Activated CD8-positive, alpha-beta memory T cell treated with anti-CD3 and anti-CD28 coated beads, Interleukin-2, amount 10 ng/mL, durations not matched to agents 7 days and 5 days (primary cell): ENCODE results near the gene GALNT12. TPM values are rescaled to one million over a fixed set of nuclear protein-coding genes. Genes with fewer than 3 reads are reported as not detected.

Experiments used
- ATAC-seq: fragments of 150-1000 bp; cut with Tn5 transposase; one replicate; pipeline ENCODE4 v1.10.0; 2021; ENCODE audit warnings: moderate library complexity
- CTCF ChIA-PET: fragments of 350-600 bp; sonication (Branson Sonifier 250); formaldehyde crosslinking; loops from one replicate; lab custom pipeline; 2021; ENCODE audit warnings: antibody characterized with exemption; lab: Charles Lee
- DNase-seq: peaks from one replicate; pipeline ENCODE4 v3.0.0-alpha.2; 2020
- H3K27ac Mint-ChIP-seq: one replicate; pipeline ENCODE4 v1.8.0; 2021; ENCODE audit warnings: mild to moderate bottlenecking, mixed read lengths
- H3K27me3 Mint-ChIP-seq: one replicate; pipeline ENCODE4 v1.8.0; 2021; ENCODE audit warnings: mixed read lengths
- H3K36me3 Mint-ChIP-seq: one replicate; pipeline ENCODE4 v1.8.0; 2021; ENCODE audit warnings: mild to moderate bottlenecking, mixed read lengths
- H3K4me1 Mint-ChIP-seq: one replicate; pipeline ENCODE4 v1.8.0; 2021; ENCODE audit warnings: mixed read lengths
- H3K4me3 Mint-ChIP-seq: one replicate; pipeline ENCODE4 v1.8.0; 2021; ENCODE audit warnings: mild to moderate bottlenecking, moderate library complexity, mixed read lengths
- H3K9me3 Mint-ChIP-seq: one replicate; pipeline ENCODE4 v1.8.0; 2022; ENCODE audit warnings: low read depth, mixed read lengths
- total RNA-seq, 2 experiments: library from RNA; stranded (reverse); gene quantifications; one replicate each; pipeline ENCODE4 v1.2.3, GENCODE V29; 2021

Gene GALNT12
- total RNA-seq, 2 experiments from 2014 or later: 3.5 to 9.9 TPM

DNA sequence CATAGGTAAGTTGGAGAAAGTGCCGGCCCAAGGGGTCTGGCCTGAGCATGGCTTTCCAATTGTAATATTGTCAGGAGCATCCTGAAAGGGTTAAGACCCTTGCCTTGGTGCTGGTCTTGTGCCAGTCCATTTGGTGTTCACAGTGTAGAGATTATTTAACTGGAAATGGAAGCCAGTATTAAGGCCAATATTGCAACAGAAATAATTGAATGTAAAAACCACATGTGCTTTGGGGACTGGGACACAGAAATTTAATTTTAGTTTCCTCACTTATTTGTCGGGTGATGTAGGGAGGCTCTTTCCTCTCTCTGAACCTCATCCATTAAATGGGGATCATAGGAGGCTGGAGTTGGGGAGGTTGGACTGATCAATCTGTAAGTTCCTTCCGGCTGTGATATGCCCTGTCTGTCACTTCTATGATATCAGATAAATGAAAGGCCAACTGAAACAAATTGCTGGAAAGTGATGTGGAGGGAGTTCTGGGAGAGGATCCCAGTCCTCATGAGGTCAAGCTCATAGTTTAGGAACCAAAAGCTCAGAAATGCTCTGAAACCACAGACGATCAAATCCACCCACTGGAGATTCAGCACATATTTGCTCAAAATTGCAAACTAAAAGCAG lies 81.4 kb downstream of the GALNT12 start:
- Mint-ChIP-seq H3K9me3 (no peaks in the 10 kb centered on the region), H3K27me3 (peaks cover 40% of the 10 kb centered on the region), H3K4me3 (no peak overlapping the region), H3K36me3 (no peaks in the 10 kb centered on the region), H3K4me1 (no peaks in the 10 kb centered on the region), H3K27ac (no peak overlapping the region)
- DNase-seq: no peak
- ATAC-seq: no peak
- CTCF ChIA-PET: no interaction called here

DNA sequence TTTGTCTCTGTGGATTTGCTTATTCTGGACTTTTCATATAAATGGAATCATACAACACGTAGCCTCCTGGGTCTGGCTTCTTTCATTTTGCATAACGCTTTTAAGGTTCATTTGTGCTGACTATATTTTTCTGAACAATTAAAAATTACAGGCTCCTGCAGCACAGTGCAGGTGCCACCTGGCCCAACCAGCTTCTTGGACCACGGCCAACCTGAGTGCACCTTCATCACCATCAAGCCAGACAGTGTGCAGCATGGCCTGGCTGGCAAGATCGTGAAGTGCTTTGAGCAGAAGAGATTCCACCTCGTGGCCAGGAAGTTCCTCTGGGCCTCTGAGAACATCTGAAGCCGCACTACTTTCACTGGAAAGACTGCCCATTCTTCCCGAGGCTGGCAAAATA lies 82.8 kb downstream of the GALNT12 start:
- H3K4me3 Mint-ChIP-seq: no peak overlapping the region
- no peak for ATAC-seq
- no peaks in the 10 kb centered on the region for H3K4me1 Mint-ChIP-seq
- H3K27ac Mint-ChIP-seq: no peak overlapping the region
- H3K36me3 Mint-ChIP-seq: no peaks in the 10 kb centered on the region
- CTCF ChIA-PET: no interaction called here
- no peak for DNase-seq
- H3K27me3 Mint-ChIP-seq: peaks cover 39% of the 10 kb centered on the region
- no peaks in the 10 kb centered on the region for H3K9me3 Mint-ChIP-seq

DNA sequence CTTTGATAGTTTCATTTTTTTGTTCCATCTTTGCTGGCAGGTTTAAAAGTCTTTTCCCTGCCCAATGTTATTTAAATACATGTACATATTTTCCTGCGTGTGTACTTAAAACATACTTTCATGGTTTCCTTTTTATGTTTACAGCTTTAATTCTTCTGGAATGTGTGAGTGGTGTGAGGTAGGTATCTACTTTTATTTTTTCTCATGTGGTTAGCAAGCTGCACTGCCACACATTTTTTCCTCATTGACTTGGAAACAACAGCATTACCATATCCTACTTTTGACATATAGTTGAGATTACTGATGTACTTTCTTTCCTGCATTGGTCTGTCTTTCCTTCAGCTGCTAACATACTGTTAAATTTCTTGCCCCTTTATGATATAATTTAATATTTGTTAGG lies 84.8 kb downstream of the GALNT12 start:
- Mint-ChIP-seq H3K27me3 (peaks cover 47% of the 10 kb centered on the region), H3K9me3 (peaks cover 2% of the 10 kb centered on the region), H3K27ac (no peak overlapping the region), H3K4me3 (no peak overlapping the region), H3K36me3 (no peaks in the 10 kb centered on the region), H3K4me1 (no peaks in the 10 kb centered on the region)
- ATAC-seq (no peak), DNase-seq (no peak)
- CTCF ChIA-PET: no interaction called here

DNA sequence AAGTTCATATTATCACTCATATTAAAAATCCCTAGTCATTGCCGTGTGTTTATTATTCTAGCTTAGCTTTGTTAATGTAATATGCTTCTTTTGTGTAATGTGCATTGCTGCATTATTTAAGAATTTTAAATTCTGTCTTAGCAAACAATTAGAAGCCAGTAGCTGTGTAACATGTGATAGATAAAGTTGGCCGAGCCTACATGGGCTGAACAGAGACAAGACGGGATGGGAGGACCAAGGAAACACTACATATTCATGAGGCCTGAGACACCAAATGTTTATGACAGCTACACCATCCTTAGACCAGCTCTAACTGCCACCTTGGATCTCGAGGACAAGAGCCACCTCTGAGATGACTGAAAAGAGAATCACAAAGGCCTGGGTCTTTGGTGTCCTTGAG lies 85.2 kb downstream of the GALNT12 start:
- CTCF ChIA-PET: no interaction called here
- Mint-ChIP-seq H3K9me3 (peaks cover 3% of the 10 kb centered on the region), H3K4me3 (no peak overlapping the region)

DNA sequence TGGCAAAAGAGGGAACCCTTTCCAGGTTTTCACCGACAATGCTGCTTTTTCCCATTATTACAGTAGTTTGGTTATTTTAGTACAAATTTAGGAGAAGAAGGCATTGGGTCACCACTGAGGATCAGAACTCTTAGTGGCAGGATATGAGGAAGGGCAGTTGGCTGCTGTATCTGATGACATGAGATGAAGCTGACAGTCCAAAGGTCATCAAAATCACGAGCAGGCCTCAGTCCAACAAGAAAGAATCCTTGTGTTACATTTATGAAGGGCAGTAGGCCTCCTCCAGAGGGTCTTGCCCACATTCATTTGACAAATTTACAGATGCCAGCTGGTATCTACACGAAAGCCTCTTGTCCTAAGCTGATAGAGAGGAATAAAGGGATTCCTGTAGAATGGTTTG lies 86.7 kb downstream of the GALNT12 start:
- CTCF ChIA-PET: interaction anchor here (0.9 kb wide), 1 partner anchor 26 kb away, joined by 3 read pairs; no protein-coding TSS in a partner anchor

More for the DNA sequence above, 85.2 kb downstream of the GALNT12 start:
- Mint-ChIP-seq H3K27ac (no peak overlapping the region), H3K36me3 (no peaks in the 10 kb centered on the region), H3K27me3 (peaks cover 48% of the 10 kb centered on the region), H3K4me1 (no peaks in the 10 kb centered on the region)
- DNase-seq (no peak), ATAC-seq (no peak)

DNA sequence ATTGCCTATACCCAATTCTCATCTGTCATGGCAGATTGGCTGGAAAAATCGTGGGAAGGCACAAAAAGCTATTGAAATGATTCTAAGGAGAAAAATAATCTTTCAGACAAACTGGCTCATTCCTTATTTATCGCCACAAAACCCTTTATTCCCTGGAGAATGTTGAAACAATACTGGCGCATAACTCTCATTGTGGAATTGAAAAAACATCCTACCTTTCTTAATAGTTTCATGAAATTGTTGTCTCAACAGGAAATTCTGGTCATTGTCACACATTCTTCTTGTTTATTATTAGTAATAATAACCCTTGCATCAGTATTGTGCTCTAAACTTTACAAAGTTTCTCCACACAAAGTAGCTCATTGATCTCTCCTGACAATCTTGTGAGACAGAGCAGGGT lies 87.3 kb downstream of the GALNT12 start:
- Mint-ChIP-seq H3K4me3 (no peak overlapping the region), H3K27ac (no peak overlapping the region), H3K4me1 (peaks cover 4% of the 10 kb centered on the region), H3K36me3 (no peaks in the 10 kb centered on the region), H3K9me3 (peaks cover 3% of the 10 kb centered on the region), H3K27me3 (peaks cover 55% of the 10 kb centered on the region)
- CTCF ChIA-PET: interaction anchor here (0.9 kb wide), 1 partner anchor 25 kb away, joined by 3 read pairs; no protein-coding TSS in a partner anchor
- DNase-seq (no peak), ATAC-seq (no peak)

More for the DNA sequence above, 86.7 kb downstream of the GALNT12 start:
- Mint-ChIP-seq H3K27ac (no peak overlapping the region), H3K4me3 (no peak overlapping the region), H3K9me3 (peaks cover 3% of the 10 kb centered on the region), H3K36me3 (no peaks in the 10 kb centered on the region), H3K27me3 (peaks cover 52% of the 10 kb centered on the region), H3K4me1 (no peaks in the 10 kb centered on the region)
- ATAC-seq: no peak
- DNase-seq: no peak

DNA sequence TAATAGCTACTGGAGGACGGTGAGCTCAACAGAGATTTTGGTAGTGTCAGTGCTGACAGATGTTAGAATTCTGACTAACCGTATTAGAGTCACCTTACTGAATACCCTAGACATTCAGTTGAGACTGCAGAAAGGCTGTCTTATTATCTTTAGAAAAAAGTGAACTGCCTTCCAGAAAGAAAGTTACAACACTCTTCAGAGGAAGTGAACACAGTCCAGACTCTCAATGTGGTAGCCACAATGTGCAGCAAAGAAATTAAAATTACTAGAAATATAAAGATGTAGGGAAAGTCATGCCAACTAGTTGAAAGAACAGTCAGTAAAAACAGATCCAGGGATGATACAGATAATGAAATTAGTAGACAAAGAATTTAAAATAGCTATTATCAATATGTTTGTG lies 89.2 kb downstream of the GALNT12 start:
- Mint-ChIP-seq H3K27me3 (peaks cover 55% of the 10 kb centered on the region), H3K27ac (no peak overlapping the region), H3K4me1 (peaks cover 4% of the 10 kb centered on the region), H3K4me3 (no peak overlapping the region), H3K9me3 (peaks cover 3% of the 10 kb centered on the region), H3K36me3 (no peaks in the 10 kb centered on the region)
- ATAC-seq (no peak), DNase-seq (no peak)
- CTCF ChIA-PET: no interaction called here

DNA sequence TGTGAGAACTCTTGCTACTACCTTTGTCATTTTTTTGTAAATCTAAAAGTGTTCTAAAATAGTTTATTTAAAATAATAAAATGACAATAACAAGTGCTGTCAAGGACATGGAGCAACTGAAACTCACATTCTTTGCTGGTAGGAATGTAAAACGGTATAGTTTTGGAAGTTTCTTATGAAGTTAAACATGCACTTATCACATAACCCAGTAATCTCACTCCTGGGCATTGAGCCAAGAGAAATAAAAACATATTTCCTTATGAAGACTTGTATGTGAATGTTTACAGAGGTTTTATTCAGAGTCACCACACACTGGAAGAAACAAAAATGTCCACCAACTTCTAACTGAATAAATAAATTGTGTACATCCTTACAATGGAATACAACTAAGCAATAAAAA lies 90.3 kb downstream of the GALNT12 start:
- peaks cover 3% of the 10 kb centered on the region for H3K9me3 Mint-ChIP-seq
- peaks cover 52% of the 10 kb centered on the region for H3K27me3 Mint-ChIP-seq
- no peak overlapping the region for H3K4me3 Mint-ChIP-seq
- ATAC-seq (no peak), DNase-seq (no peak)
- no peak overlapping the region for H3K27ac Mint-ChIP-seq
- H3K36me3 Mint-ChIP-seq: no peaks in the 10 kb centered on the region
- peaks cover 4% of the 10 kb centered on the region for H3K4me1 Mint-ChIP-seq
- CTCF ChIA-PET: no interaction called here

DNA sequence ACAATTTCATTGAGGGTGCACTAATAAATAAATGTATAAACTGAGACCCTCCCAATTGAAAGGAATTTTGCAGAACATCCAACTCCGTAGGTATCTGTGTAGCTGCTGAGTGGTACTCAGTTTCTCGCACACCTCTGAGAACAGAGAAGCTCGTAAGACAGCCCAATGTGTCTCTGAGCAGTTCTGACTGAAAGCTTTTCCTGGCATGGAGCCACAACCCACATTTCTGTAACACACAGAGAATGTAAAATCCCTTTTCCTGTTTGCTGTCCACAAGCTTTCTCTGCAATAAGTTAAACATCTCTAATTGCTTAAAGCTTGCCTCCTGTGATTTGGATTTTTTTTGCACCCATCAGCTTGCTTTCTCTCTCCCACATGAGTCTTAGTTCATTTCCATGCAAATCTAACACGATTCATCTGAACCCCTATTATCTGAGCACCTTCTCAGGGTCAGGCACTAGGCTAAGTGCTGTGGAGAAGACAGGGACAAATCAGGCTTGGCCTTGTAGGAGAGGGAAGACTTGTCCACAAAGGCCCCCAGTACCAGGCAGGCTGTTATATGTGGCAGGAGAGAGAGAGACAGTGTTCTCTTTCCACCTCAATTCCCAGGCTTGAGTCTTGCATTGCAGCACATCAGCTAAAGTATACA lies 92.1 kb downstream of the GALNT12 start:
- DNase-seq (no peak), ATAC-seq (no peak)
- no peaks in the 10 kb centered on the region for H3K36me3 Mint-ChIP-seq
- H3K27me3 Mint-ChIP-seq: peaks cover 43% of the 10 kb centered on the region
- no peak overlapping the region for H3K27ac Mint-ChIP-seq
- no peak overlapping the region for H3K4me3 Mint-ChIP-seq
- CTCF ChIA-PET: no interaction called here
- H3K9me3 Mint-ChIP-seq: peaks cover 3% of the 10 kb centered on the region
- peaks cover 4% of the 10 kb centered on the region for H3K4me1 Mint-ChIP-seq

Other genes starting within 250 kb of the GALNT12 start
- not detected for gene GABBR2, start 98.7 kb upstream of the GALNT12 start, total RNA-seq
- gene ANKS6, start 11.1 kb upstream of the GALNT12 start, total RNA-seq: 1 to 10 TPM; 6.5 to 9.2 TPM
- gene COL15A1, start 136.2 kb downstream of the GALNT12 start, total RNA-seq: under 1 TPM; 0.45 to 0.53 TPM